HepG2 (cell line): Measurements from ENCODE around the gene WHAMM. TPM values are rescaled to one million over a fixed set of nuclear protein-coding genes. Genes with fewer than 3 reads are reported as not detected.

Source experiments
- AGO1 ChIP-seq: fragments of 200-400 bp; formaldehyde crosslinking; IDR thresholded peaks from 2 replicates; pipeline ENCODE4 v1.6.1; 2017; ENCODE audit warnings: mild to moderate bottlenecking, low read depth, low read length, moderate library complexity; ENCODE audit not compliant: poor library complexity, severe bottlenecking
- CHD4 ChIP-seq: fragments of 200-600 bp; sonication (generic); IDR thresholded peaks from 2 replicates; pipeline ENCODE4 v1.7.0; 2017; ENCODE audit warnings: mild to moderate bottlenecking, low read length, borderline replicate concordance
- ELF1 ChIP-seq: sonication (generic); formaldehyde crosslinking; IDR thresholded peaks from 2 replicates; pipeline ENCODE4 v1.4.0; 2020; ENCODE audit warnings: missing genetic modification reagents
- NFKBIZ ChIP-seq: IDR thresholded peaks from 2 replicates; pipeline ENCODE4 v1.6.1; 2018; ENCODE audit warnings: missing genetic modification reagents, missing compliant biosample characterization
- PAWR ChIP-seq: sonication (generic); formaldehyde crosslinking; IDR thresholded peaks from 2 replicates; pipeline ENCODE4 v1.4.0; 2020; ENCODE audit warnings: missing genetic modification reagents, mild to moderate bottlenecking, borderline replicate concordance
- RAD51 ChIP-seq: fragments of 450-650 bp; IDR thresholded peaks from 2 replicates; pipeline ENCODE4 v1.6.1; 2016; ENCODE audit warnings: borderline replicate concordance
- RXRB ChIP-seq: IDR thresholded peaks from 2 replicates; pipeline ENCODE4 v1.6.1; 2016; ENCODE audit warnings: borderline replicate concordance, missing genetic modification reagents, missing compliant biosample characterization
- SNAPC2 ChIP-seq: sonication (generic); formaldehyde crosslinking; IDR thresholded peaks from 2 replicates; pipeline ENCODE4 v1.8.1; 2022; ENCODE audit warnings: mild to moderate bottlenecking, missing genetic modification reagents
- ZBTB20 ChIP-seq: sonication (generic); formaldehyde crosslinking; IDR thresholded peaks from 2 replicates; pipeline ENCODE4 v1.8.1; 2023; ENCODE audit warnings: missing genetic modification reagents, low read depth, mild to moderate bottlenecking, borderline replicate concordance
- ZFP62 ChIP-seq: sonication (generic); formaldehyde crosslinking; IDR thresholded peaks from 2 replicates; pipeline ENCODE4 v1.4.0; 2020; ENCODE audit warnings: missing genetic modification reagents
- ZNF350 ChIP-seq: sonication (generic); formaldehyde crosslinking; IDR thresholded peaks from 2 replicates; pipeline ENCODE4 v1.4.0; 2020; ENCODE audit warnings: mild to moderate bottlenecking, low read depth, missing genetic modification reagents, borderline replicate concordance
- ZNF543 ChIP-seq: sonication (generic); formaldehyde crosslinking; IDR thresholded peaks from 2 replicates; pipeline ENCODE4 v1.4.0; 2020; ENCODE audit warnings: mild to moderate bottlenecking, missing genetic modification reagents
- ZNF644 ChIP-seq: IDR thresholded peaks from 2 replicates; pipeline ENCODE4 v1.6.1; 2016; ENCODE audit warnings: low read depth
- ZNF660 ChIP-seq: sonication (generic); formaldehyde crosslinking; IDR thresholded peaks from 2 replicates; pipeline ENCODE4 v1.5.1; 2020; ENCODE audit warnings: mild to moderate bottlenecking, low read depth, missing genetic modification reagents, borderline replicate concordance
- ZNF670 ChIP-seq: sonication (generic); formaldehyde crosslinking; IDR thresholded peaks from 2 replicates; pipeline ENCODE4 v1.8.0; 2022; ENCODE audit warnings: mild to moderate bottlenecking, missing genetic modification reagents, borderline replicate concordance
- ZNF746 ChIP-seq: sonication (generic); formaldehyde crosslinking; IDR thresholded peaks from 2 replicates; pipeline ENCODE4 v1.8.0; 2022; ENCODE audit warnings: mild to moderate bottlenecking, missing genetic modification reagents
- ZNF780A ChIP-seq: sonication (generic); formaldehyde crosslinking; IDR thresholded peaks from 2 replicates; pipeline ENCODE4 v1.8.0; 2022; ENCODE audit warnings: mild to moderate bottlenecking, missing genetic modification reagents, moderate library complexity
- ZNF781 ChIP-seq: sonication (generic); formaldehyde crosslinking; IDR thresholded peaks from 2 replicates; pipeline ENCODE4 v1.5.1; 2020; ENCODE audit warnings: borderline replicate concordance, mild to moderate bottlenecking, missing genetic modification reagents; ENCODE audit errors: not compliant biosample characterization
- polyA plus RNA-seq, 8 experiments: library from polyadenylated mRNA; depleted of rRNA in 3 of 8; stranded (reverse) in 7 of 8; unstranded in 1 of 8; fragments of >200 nt; fragmentation: Illumina TruSeq in 4 of 8; extraction: Trizol in 4 of 8; gene quantifications; 2 replicates each; pipeline versions ENCODE4 v1.2.1 to v1.2.3, GENCODE V29; 2011 to 2016; ENCODE audit warnings: low read depth in 4 of 8, missing spikeins in 1 of 8, mixed read lengths in 1 of 8; ENCODE audit not compliant: insufficient read depth in 1 of 8
- total RNA-seq, 5 experiments: library from RNA; depleted of rRNA; stranded (reverse); fragments of >200 nt; fragmentation: Illumina TruSeq; extraction: Trizol; gene quantifications; 2 replicates each; pipeline ENCODE4 v1.2.3, GENCODE V29; 2016; ENCODE audit warnings: low read depth in 1 of 5
- TF ChIP-seq, protein P1 (sequence below): sonication (generic); formaldehyde crosslinking; IDR thresholded peaks from 2 replicates; pipeline ENCODE4 v1.5.1; 2020; ENCODE audit warnings: mild to moderate bottlenecking, missing genetic modification reagents, borderline replicate concordance
- TF ChIP-seq, protein P2 (sequence below): sonication (generic); formaldehyde crosslinking; IDR thresholded peaks from 2 replicates; pipeline ENCODE4 v1.4.0; 2020; ENCODE audit warnings: missing genetic modification reagents, low read depth, mild to moderate bottlenecking, borderline replicate concordance
- TF ChIP-seq, protein P3 (sequence below): sonication (generic); formaldehyde crosslinking; IDR thresholded peaks from 2 replicates; pipeline ENCODE4 v1.4.0; 2020; ENCODE audit warnings: mild to moderate bottlenecking, missing genetic modification reagents
- TF ChIP-seq, protein P4 (sequence below), 2 experiments: sonication (generic) in 1 of 2; formaldehyde crosslinking in 1 of 2; IDR thresholded peaks; 2 replicates each; pipeline versions ENCODE4 v1.4.0 to v1.6.1; 2016 to 2020; ENCODE audit warnings: borderline replicate concordance in 1 of 2, low read depth in 1 of 2, mild to moderate bottlenecking in 1 of 2, missing genetic modification reagents in 1 of 2

The WHAMM gene
- total and polyA plus RNA-seq, 2 of the 13 experiments (the other 11 are each of a cell fraction or from before 2014, with no cell fraction given), result 2.9 to 3.0 TPM

DNA sequence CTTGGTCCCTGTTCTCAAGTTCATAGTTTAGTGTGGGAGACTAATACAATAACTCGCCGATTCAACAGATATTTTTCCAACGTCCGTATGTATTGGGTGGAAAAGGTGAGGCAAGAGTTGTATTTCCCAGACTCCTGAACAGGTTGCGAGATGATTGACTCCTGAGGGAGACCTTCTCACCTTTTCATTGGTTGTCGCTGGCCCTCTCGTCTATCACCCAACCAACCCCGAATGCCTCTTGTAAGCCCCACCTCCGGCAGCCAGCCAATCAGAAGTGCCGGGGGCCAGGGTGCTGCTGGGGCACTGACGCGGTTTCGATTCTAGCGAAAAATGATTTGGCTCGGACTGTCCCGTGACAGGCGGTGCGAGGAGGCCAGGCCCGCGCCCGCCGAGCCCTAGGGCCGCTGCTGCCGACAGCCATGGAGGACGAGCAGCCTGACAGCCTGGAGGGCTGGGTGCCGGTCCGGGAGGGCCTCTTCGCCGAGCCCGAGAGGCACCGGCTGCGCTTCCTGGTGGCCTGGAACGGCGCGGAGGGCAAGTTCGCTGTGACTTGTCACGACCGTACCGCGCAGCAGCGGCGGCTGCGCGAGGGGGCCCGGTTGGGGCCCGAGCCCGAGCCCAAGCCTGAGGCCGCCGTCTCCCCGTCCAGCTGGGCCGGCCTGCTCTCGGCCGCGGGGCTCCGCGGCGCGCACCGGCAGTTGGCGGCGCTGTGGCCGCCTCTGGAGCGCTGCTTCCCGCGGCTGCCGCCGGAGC, at the start of gene WHAMM (continued):
- TF ChIP-seq ELF1 (CRISPR knock-in tag) (peak; percentile 28), PAWR (CRISPR knock-in tag) (no peak), SNAPC2 (CRISPR knock-in tag) (peak; percentile 37; the same call in 1 of the 2 replicates), ZFP62 (CRISPR knock-in tag) (no peak), RAD51 (no peak), ZNF644 (CRISPR knock-in tag) (no peak), NFKBIZ (CRISPR knock-in tag) (no peak), ZNF746 (CRISPR knock-in tag) (no peak), ZNF350 (CRISPR knock-in tag) (no peak), ZNF780A (CRISPR knock-in tag) (no peak), ZNF660 (CRISPR knock-in tag) (no peak), RXRB (CRISPR knock-in tag) (0 out of 2 replicates have a peak, but pooled peaks have one; percentile 12), AGO1 (no peak), ZNF781 (CRISPR knock-in tag) (peak; percentile 23), CHD4 (no peak), ZNF543 (CRISPR knock-in tag) (peak; percentile 65; the same call in 1 of the 2 replicates), ZBTB20 (CRISPR knock-in tag) (peak; percentile 67; the same call in 1 of the 2 replicates), ZNF670 (no peak)
- TF ChIP-seq, protein P1, sequence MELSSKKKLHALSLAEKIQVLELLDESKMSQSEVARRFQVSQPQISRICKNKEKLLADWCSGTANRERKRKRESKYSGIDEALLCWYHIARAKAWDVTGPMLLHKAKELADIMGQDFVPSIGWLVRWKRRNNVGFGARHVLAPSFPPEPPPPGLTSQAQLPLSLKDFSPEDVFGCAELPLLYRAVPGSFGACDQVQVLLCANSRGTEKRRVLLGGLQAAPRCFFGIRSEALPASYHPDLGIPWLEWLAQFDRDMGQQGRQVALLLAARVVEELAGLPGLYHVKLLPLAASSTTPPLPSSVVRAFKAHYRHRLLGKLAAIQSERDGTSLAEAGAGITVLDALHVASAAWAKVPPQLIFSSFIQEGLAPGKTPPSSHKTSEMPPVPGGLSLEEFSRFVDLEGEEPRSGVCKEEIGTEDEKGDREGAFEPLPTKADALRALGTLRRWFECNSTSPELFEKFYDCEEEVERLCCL (CRISPR knock-in tag), result no peak
- TF ChIP-seq, protein P2, sequence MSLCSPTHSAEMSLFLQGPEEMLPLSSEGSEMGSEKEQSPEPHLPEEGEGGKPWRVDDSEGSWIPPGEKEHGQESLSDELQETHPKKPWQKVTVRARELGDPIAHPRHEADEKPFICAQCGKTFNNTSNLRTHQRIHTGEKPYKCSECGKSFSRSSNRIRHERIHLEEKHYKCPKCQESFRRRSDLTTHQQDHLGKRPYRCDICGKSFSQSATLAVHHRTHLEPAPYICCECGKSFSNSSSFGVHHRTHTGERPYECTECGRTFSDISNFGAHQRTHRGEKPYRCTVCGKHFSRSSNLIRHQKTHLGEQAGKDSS (CRISPR knock-in tag), result peak; percentile 61; the same call in 1 of the 2 replicates
- TF ChIP-seq, protein P3, sequence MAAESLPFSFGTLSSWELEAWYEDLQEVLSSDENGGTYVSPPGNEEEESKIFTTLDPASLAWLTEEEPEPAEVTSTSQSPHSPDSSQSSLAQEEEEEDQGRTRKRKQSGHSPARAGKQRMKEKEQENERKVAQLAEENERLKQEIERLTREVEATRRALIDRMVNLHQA (CRISPR knock-in tag), result no peak
- TF ChIP-seq, protein P4, sequence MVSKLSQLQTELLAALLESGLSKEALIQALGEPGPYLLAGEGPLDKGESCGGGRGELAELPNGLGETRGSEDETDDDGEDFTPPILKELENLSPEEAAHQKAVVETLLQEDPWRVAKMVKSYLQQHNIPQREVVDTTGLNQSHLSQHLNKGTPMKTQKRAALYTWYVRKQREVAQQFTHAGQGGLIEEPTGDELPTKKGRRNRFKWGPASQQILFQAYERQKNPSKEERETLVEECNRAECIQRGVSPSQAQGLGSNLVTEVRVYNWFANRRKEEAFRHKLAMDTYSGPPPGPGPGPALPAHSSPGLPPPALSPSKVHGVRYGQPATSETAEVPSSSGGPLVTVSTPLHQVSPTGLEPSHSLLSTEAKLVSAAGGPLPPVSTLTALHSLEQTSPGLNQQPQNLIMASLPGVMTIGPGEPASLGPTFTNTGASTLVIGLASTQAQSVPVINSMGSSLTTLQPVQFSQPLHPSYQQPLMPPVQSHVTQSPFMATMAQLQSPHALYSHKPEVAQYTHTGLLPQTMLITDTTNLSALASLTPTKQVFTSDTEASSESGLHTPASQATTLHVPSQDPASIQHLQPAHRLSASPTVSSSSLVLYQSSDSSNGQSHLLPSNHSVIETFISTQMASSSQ (IDR thresholded peaks at IDR 0.05; ENCODE audit: low read depth), result no peak
- TF ChIP-seq, protein P4 (CRISPR knock-in tag; IDR thresholded peaks at IDR 0.05; ENCODE audit: borderline replicate concordance), result 0 out of 2 replicates have a peak, but pooled peaks have one; percentile 35
